Stimulated activated CD4-positive, alpha-beta T cell treated with anti-CD3 and anti-CD28 coated beads, Interleukin-4, amount 100 ng/mL, for 1 hour (primary cell): ENCODE data around the gene PEAK3.
A peak's percentile ranks its signal among the peaks of the same experiment; 100 is the strongest.

Experiments
- DNase-seq: peaks from one replicate; pipeline ENCODE4 v3.0.0-alpha.2; 2020

The PEAK3 gene

GRCh38 chr19:2315121-2315817 lies 33.3 kb upstream of the PEAK3 start:
- DNase-seq = no peak

GRCh38 chr19:2312820-2313501 lies 31.0 kb upstream of the PEAK3 start:
- DNase-seq = no peak

- DNase-seq = no peak
Measured at GRCh38 chr19:2311093-2311492, 29.1 kb upstream of the PEAK3 start.

GRCh38 chr19:2309734-2310362 lies 27.9 kb upstream of the PEAK3 start:
- no peak for DNase-seq

- no peak for DNase-seq
Measured at GRCh38 chr19:2308114-2308556, 26.2 kb upstream of the PEAK3 start, which contains the start of gene LINGO3. LINGO3 (minus strand) TSS chr19:2308154; CDS start chr19:2291776, 16,378 bp downstream.

- no peak for DNase-seq
Measured at GRCh38 chr19:2307518-2308012, 25.6 kb upstream of the PEAK3 start.

- no peak for DNase-seq
Measured at GRCh38 chr19:2306971-2307370, 25.0 kb upstream of the PEAK3 start.

- no peak for DNase-seq
Measured at GRCh38 chr19:2306281-2306806, 24.4 kb upstream of the PEAK3 start.

- no peak for DNase-seq
Measured at GRCh38 chr19:2305452-2306280, 23.7 kb upstream of the PEAK3 start.

GRCh38 chr19:2303211-2303798 lies 21.3 kb upstream of the PEAK3 start:
- DNase-seq = no peak

- no peak for DNase-seq
Measured at GRCh38 chr19:2302319-2303210, 20.6 kb upstream of the PEAK3 start.

- DNase-seq = no peak
Measured at GRCh38 chr19:2300533-2300932, 18.6 kb upstream of the PEAK3 start.

GRCh38 chr19:2296141-2296540 lies 14.2 kb upstream of the PEAK3 start:
- no peak for DNase-seq

GRCh38 chr19:2294687-2295335 lies 12.8 kb upstream of the PEAK3 start:
- no peak for DNase-seq

- DNase-seq = no peak
Measured at GRCh38 chr19:2291185-2291751, 9.3 kb upstream of the PEAK3 start.

- DNase-seq = no peak
Measured at GRCh38 chr19:2290441-2291184, 8.6 kb upstream of the PEAK3 start.

- DNase-seq = peak; percentile 40
Measured at GRCh38 chr19:2289714-2290435, 7.9 kb upstream of the PEAK3 start.

GRCh38 chr19:2288818-2289713 lies 7.1 kb upstream of the PEAK3 start:
- DNase-seq = no peak
